Thoracic aorta (tissue), 2 donors: ENCODE measurements around the gene DTYMK. TPM values are rescaled to one million over a fixed set of nuclear protein-coding genes. Genes with fewer than 3 reads are reported as not detected.

Source experiments
- ATAC-seq: fragments of 150-250 bp; one replicate; pipeline ENCODE4 v1.8.0; 2017; ENCODE audit warnings: low read depth; ENCODE audit not compliant: insufficient number of reproducible peaks, low FRiP score
- DNase-seq: peaks from one replicate; pipeline ENCODE4 v3.0.0-alpha.2; 2020; ENCODE audit warnings: low spot score
- H3K27ac ChIP-seq, 2 donors: fragments of 200-600 bp; sonication (generic); 1 replicate in 1 of 2; 2 replicates in 1 of 2; pipeline ENCODE4 v1.5.1; 2016; ENCODE audit warnings: mild to moderate bottlenecking in 2 of 2, moderate library complexity in 2 of 2
- H3K27me3 ChIP-seq: fragments of 200-600 bp; sonication (generic); replicated peaks from 2 replicates; pipeline ENCODE4 v1.6.0; 2016; ENCODE audit warnings: mild to moderate bottlenecking; ENCODE audit not compliant: insufficient read depth
- H3K36me3 ChIP-seq: fragments of 200-600 bp; sonication (generic); one replicate; pipeline ENCODE4 v1.5.1; 2016
- H3K4me1 ChIP-seq, 2 donors: fragments of 200-600 bp; sonication (generic); 1 replicate in 1 of 2; 2 replicates in 1 of 2; pipeline versions ENCODE4 v1.5.1 to v1.6.0; 2016; ENCODE audit warnings: low read depth in 2 of 2, mild to moderate bottlenecking in 1 of 2; ENCODE audit not compliant: control insufficient read depth in 1 of 2
- H3K4me3 ChIP-seq: fragments of 200-600 bp; sonication (generic); 2 replicates; pipeline ENCODE4 v1.5.1; 2016; ENCODE audit warnings: mild to moderate bottlenecking
- H3K9me3 ChIP-seq: fragments of 200-600 bp; sonication (generic); 2 replicates; pipeline ENCODE4 v1.5.1; 2016
- total RNA-seq, 2 donors: library from RNA; depleted of rRNA; stranded (reverse); fragments of >200 nt; gene quantifications; one replicate each; pipeline versions ENCODE4 v1.1.0 to v1.2.3, GENCODE V29; 2016
- TF ChIP-seq, protein P1 (sequence below): fragments of 200-600 bp; sonication (generic); IDR thresholded peaks from one replicate; pipeline ENCODE4 v1.5.1; 2019; ENCODE audit warnings: antibody characterized with exemption

Gene DTYMK
- total RNA-seq, 2 donors from 2014 or later: 6.2 to 6.4 TPM

DNA sequence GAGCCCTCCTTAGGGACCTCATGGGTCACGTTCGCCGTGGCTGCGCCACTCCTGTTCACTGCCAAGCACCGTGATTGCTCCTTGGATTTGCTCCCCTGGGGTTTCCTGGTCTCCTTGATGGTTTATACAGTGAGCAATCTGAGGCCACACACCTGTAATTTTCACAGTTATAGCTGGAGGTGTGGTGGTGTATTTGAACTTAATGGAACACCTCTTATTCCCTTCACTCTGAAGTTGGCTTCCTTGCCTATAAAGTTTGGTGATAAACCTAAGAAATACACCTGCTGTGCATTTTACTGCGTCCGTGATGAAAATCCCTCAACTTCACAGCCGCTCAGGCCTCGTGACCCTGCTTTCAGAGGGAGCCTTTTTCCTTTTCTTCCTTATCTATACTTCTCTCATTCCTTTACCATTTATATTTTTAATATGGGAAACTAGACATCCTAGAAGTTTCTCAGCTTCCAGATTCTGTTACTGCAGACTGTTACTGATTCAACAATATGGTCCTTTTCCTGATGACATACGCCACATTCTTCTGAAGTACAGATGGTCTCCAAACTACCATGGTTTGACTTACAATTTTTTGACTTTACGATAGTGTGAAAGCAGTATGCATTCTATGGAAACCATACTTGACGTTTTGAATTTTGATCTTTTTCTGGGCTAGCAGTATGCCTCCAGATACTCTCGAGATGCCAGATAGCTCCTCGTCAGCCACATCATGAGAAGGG lies 40.5 kb downstream of the DTYMK start:
- Histone ChIP-seq H3K36me3 (no peaks in the 10 kb centered on the region), H3K27ac (no peak overlapping the region), H3K27me3 (no peaks in the 10 kb centered on the region), H3K4me3 (no peak overlapping the region), H3K4me1 (no peaks in the 10 kb centered on the region), H3K9me3 (no peaks in the 10 kb centered on the region)
- no peak for ATAC-seq
- TF ChIP-seq, protein P1, sequence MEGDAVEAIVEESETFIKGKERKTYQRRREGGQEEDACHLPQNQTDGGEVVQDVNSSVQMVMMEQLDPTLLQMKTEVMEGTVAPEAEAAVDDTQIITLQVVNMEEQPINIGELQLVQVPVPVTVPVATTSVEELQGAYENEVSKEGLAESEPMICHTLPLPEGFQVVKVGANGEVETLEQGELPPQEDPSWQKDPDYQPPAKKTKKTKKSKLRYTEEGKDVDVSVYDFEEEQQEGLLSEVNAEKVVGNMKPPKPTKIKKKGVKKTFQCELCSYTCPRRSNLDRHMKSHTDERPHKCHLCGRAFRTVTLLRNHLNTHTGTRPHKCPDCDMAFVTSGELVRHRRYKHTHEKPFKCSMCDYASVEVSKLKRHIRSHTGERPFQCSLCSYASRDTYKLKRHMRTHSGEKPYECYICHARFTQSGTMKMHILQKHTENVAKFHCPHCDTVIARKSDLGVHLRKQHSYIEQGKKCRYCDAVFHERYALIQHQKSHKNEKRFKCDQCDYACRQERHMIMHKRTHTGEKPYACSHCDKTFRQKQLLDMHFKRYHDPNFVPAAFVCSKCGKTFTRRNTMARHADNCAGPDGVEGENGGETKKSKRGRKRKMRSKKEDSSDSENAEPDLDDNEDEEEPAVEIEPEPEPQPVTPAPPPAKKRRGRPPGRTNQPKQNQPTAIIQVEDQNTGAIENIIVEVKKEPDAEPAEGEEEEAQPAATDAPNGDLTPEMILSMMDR: no peak
- DNase-seq: no peak

DNA sequence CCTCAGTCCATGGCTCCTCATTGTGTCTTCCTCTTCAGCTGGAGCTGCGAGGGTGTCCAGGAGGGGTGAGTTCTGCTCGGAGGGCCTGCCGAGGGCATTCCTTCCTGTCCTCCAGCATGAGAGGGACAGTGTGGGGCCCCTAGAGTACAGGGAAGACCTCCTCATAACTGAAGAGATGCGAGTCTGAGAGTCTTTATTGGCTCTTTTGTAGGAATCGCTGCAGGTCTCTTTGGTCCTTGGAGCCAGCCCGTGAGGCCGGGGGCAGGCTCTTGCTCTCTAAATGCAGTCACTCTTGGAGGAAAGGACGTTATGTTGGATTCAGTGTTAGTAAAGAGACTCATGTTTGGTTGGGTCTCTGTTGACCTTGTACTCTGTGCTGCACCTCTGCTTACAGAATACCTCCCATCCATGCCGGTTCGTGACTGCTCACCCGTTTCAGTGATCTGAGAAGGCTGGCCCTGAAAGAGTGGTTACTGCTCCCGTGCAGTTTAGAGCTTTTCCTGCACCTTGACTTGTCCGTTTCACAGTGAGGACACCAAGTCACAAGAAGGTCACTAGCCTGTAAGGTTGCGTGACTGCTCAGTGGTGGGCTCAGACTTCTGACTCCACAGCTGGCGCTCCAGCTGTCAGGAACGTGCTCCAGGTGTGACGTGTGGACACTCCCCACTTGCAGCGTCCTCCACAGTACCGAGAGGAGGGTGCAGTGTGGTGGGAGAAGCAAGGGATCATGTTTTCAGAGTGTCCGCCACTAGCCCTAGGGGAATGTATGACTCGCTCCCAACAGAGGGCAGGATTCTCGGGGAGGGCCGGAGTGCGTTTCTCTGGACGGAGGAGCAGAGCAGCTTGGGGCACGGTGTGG lies 41.3 kb downstream of the DTYMK start:
- Histone ChIP-seq H3K4me3 (no peak overlapping the region), H3K27ac (no peak overlapping the region), H3K4me1 (no peaks in the 10 kb centered on the region), H3K27me3 (no peaks in the 10 kb centered on the region), H3K9me3 (no peaks in the 10 kb centered on the region), H3K36me3 (no peaks in the 10 kb centered on the region)
- DNase-seq (no peak), ATAC-seq (no peak)
- TF ChIP-seq, protein P1: no peak

DNA sequence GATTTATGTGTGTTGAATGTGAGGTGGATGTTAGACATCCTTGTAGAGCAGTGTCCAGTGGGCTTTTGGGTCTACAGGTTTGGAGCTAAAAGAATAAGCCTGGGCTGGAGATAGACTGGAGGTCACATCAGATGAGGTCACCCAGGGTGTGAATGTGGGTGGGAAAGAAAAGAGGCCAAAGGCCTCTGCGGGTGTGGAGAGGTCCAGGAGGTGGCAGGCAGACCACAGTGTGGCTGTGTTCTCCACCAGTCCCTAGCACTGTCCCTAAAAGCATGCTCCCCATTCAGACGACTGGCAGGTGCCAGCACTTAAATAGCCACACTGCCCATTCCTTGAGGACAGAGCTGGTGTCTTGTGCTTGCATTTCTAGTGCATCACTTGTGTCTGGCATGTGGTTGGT lies 45.0 kb downstream of the DTYMK start:
- no peak overlapping the region for H3K27ac ChIP-seq
- peaks cover 10 to 20% of the 10 kb centered on the region in 2 donors for H3K4me1 ChIP-seq
- H3K4me3 ChIP-seq: no peak overlapping the region
- ATAC-seq (no peak), DNase-seq (no peak)
- no peaks in the 10 kb centered on the region for H3K36me3 ChIP-seq
- H3K27me3 ChIP-seq: no peaks in the 10 kb centered on the region
- TF ChIP-seq, protein P1: no peak
- H3K9me3 ChIP-seq: no peaks in the 10 kb centered on the region

DNA sequence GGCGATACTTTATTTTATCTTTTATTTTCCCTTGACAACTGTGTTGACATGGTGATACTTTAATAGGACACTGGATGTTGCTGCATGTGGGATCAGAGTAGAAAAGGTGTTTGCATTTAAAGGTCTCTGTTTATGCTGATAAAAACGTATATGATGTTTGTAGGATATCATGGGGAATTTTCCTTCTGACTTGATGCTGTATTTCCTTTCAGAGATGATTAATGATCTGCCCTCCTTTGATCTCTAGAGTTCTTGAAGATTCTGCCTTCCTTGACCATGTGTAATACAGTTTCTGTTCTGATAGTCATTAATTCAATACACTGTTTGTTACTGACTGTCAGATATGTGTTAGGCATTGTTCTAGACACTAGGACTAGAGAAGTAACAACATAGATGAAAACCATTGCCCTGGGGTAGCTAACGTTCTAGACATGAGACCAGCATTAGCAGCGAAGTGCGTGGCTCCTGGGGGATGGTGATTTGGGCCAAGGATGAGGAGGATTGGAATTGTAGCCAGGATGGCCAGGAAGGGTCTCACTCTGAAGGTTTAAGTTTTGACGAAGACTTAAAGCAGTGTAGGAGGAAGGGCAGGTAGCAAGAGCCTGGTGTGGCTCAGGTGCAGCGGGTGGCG lies 46.3 kb downstream of the DTYMK start:
- no peaks in the 10 kb centered on the region for H3K36me3 ChIP-seq
- no peak for DNase-seq

More for the DNA sequence above, 46.3 kb downstream of the DTYMK start:
- H3K27ac ChIP-seq: no peak overlapping the region
- no peak for ATAC-seq
- TF ChIP-seq, protein P1: no peak
- H3K4me3 ChIP-seq: no peak overlapping the region
- H3K4me1 ChIP-seq: peaks cover 20 to 30% of the 10 kb centered on the region in 2 donors
- no peaks in the 10 kb centered on the region for H3K27me3 ChIP-seq
- H3K9me3 ChIP-seq: no peaks in the 10 kb centered on the region
